HT1080 (cell line): ENCODE measurements around the gene POU6F2. TPM values are rescaled to one million over a fixed set of nuclear protein-coding genes. Genes with fewer than 3 reads are reported as not detected.
A peak's percentile ranks its signal among the peaks of the same experiment; 100 is the strongest.
"Not testable (repeated sequence)": the region's sequence is repeated elsewhere in the genome, so short reads cannot be mapped to it uniquely, and the experiment has no call there.

Source experiments
- DNase-seq: peaks from one replicate; pipeline ENCODE4 v3.0.0-alpha.2; 2015; ENCODE audit warnings: low read depth
- total RNA-seq: library from RNA; depleted of rRNA; stranded (reverse); fragments of >200 nt; shearing (Covaris generic); gene quantifications from 2 replicates; pipeline ENCODE4 v1.2.3, GENCODE V29; 2014

The POU6F2 gene
- total RNA-seq, 1 experiment from 2014 or later, result not detected

GRCh38 chr7:39184391-39184790, 206.7 kb downstream of the POU6F2 start:
- DNase-seq, result peak; percentile 4

- no peak for DNase-seq
Observed at GRCh38 chr7:39186131-39186530, 208.4 kb downstream of the POU6F2 start.

GRCh38 chr7:39186671-39187070, 209.0 kb downstream of the POU6F2 start:
- DNase-seq, result no peak

- DNase-seq, result no peak
Observed at GRCh38 chr7:39187130-39187529, 209.4 kb downstream of the POU6F2 start.

- DNase-seq, result no peak
Observed at GRCh38 chr7:39192476-39192875, 214.8 kb downstream of the POU6F2 start.

GRCh38 chr7:39194388-39194787, 216.7 kb downstream of the POU6F2 start:
- DNase-seq, result not testable (repeated sequence)

- DNase-seq, result no peak
Observed at GRCh38 chr7:39195967-39196366, 218.3 kb downstream of the POU6F2 start.

- DNase-seq, result no peak
Observed at GRCh38 chr7:39197831-39198230, 220.1 kb downstream of the POU6F2 start.

GRCh38 chr7:39198556-39198955, 220.8 kb downstream of the POU6F2 start:
- DNase-seq, result no peak

- peak; percentile 7 for DNase-seq
Observed at GRCh38 chr7:39199006-39199405, 221.3 kb downstream of the POU6F2 start.

- no peak for DNase-seq
Observed at GRCh38 chr7:39199951-39200350, 222.2 kb downstream of the POU6F2 start.

- DNase-seq, result no peak
Observed at GRCh38 chr7:39202041-39202440, 224.3 kb downstream of the POU6F2 start.

- DNase-seq, result no peak
Observed at GRCh38 chr7:39210362-39210761, 232.7 kb downstream of the POU6F2 start.

GRCh38 chr7:39211581-39211980, 233.9 kb downstream of the POU6F2 start:
- DNase-seq, result no peak

- no peak for DNase-seq
Observed at GRCh38 chr7:39212876-39213275, 235.2 kb downstream of the POU6F2 start.

- DNase-seq, result no peak
Observed at GRCh38 chr7:39217783-39218182, 240.1 kb downstream of the POU6F2 start.

GRCh38 chr7:39219869-39220268, 242.2 kb downstream of the POU6F2 start:
- no peak for DNase-seq

- no peak for DNase-seq
Observed at GRCh38 chr7:39221901-39222300, 244.2 kb downstream of the POU6F2 start.

GRCh38 chr7:39228946-39229345, 251.2 kb downstream of the POU6F2 start:
- DNase-seq, result peak; percentile 3

- DNase-seq, result no peak
Observed at GRCh38 chr7:39233851-39234529, 256.3 kb downstream of the POU6F2 start.

- DNase-seq, result no peak
Observed at GRCh38 chr7:39238234-39238869, 260.6 kb downstream of the POU6F2 start.

GRCh38 chr7:39240864-39241263, 263.2 kb downstream of the POU6F2 start:
- peak; percentile 18 for DNase-seq

GRCh38 chr7:39247576-39247975, 269.9 kb downstream of the POU6F2 start:
- no peak for DNase-seq
